IMR-90 (cell line): ENCODE data around the gene RUNX2. TPM values are rescaled to one million over a fixed set of nuclear protein-coding genes. Genes with fewer than 3 reads are reported as not detected.

Source experiments
- ATAC-seq: fragments of 200-7000 bp; cut with Tn5 transposase; 2 replicates; pipeline ENCODE4 v1.9.1; 2020; ENCODE audit warnings: low read depth, mild to moderate bottlenecking, moderate library complexity
- BruUV-seq: library from RNA; stranded (reverse); fragments of 400-500 nt; replicated peaks from 2 replicates; lab custom pipeline; 2021; lab: Mats Ljungman, UMichigan
- CTCF ChIA-PET: fragments of 300-600 bp; formaldehyde crosslinking; extraction: SDS; loops from one replicate; lab custom pipeline; 2021; ENCODE audit warnings: antibody characterized with exemption; lab: Yijun Ruan, JAX
- POLR2A ChIA-PET: fragments of 300-600 bp; sonication (Branson Sonifier 250); formaldehyde crosslinking; loops from one replicate; lab custom pipeline; 2022; ENCODE audit warnings: antibody characterized with exemption; ENCODE audit not compliant: unreplicated experiment; lab: Charles Lee
- DNase-seq: peaks from one replicate; pipeline ENCODE4 v3.0.0; 2013
- H2AFZ ChIP-seq: replicated peaks from 2 replicates; pipeline ENCODE3; 2013; ENCODE audit warnings: low read length, mild to moderate bottlenecking; ENCODE audit not compliant: poor library complexity
- H2AK5ac ChIP-seq: 2 replicates; pipeline ENCODE4 v1.6.1; 2013; ENCODE audit warnings: low read depth, low read length, inconsistent platforms
- H2AK9ac ChIP-seq: replicated peaks from 2 replicates; pipeline ENCODE3; 2013; ENCODE audit warnings: mild to moderate bottlenecking, low read depth, low read length, moderate library complexity; ENCODE audit not compliant: poor library complexity
- H2BK120ac ChIP-seq: 2 replicates; pipeline ENCODE4 v1.6.1; 2013; ENCODE audit warnings: low read depth, low read length, inconsistent platforms
- H2BK15ac ChIP-seq: 3 replicates; pipeline ENCODE4 v1.6.1; 2013; ENCODE audit warnings: low read depth, low read length, inconsistent platforms
- H2BK20ac ChIP-seq: 2 replicates; pipeline ENCODE4 v1.6.1; 2013; ENCODE audit warnings: low read depth, mild to moderate bottlenecking, inconsistent platforms, low read length, moderate library complexity
- H2BK5ac ChIP-seq: 2 replicates; pipeline ENCODE4 v1.6.1; 2013; ENCODE audit warnings: mild to moderate bottlenecking, low read depth, low read length, inconsistent platforms; ENCODE audit not compliant: poor library complexity, severe bottlenecking
- H3K14ac ChIP-seq: replicated peaks from 2 replicates; pipeline ENCODE4 v1.6.1; 2013; ENCODE audit warnings: low read depth, low read length, inconsistent platforms
- H3K18ac ChIP-seq: 2 replicates; pipeline ENCODE4 v1.6.1; 2013; ENCODE audit warnings: low read depth, low read length, control low read depth
- H3K23ac ChIP-seq: 2 replicates; pipeline ENCODE4 v1.6.1; 2013; ENCODE audit warnings: low read depth, low read length, inconsistent platforms
- H3K27ac ChIP-seq: 2 replicates; pipeline ENCODE4 v1.5.1; 2013; ENCODE audit warnings: mild to moderate bottlenecking, control low read depth, low read length; ENCODE audit not compliant: insufficient read depth
- H3K27me3 ChIP-seq: 2 replicates; pipeline ENCODE4 v1.6.1; 2013; ENCODE audit warnings: low read length; ENCODE audit not compliant: control insufficient read depth, insufficient read depth
- H3K36me3 ChIP-seq: 2 replicates; pipeline ENCODE4 v1.6.1; 2013; ENCODE audit warnings: low read length, mixed read lengths; ENCODE audit not compliant: control insufficient read depth, insufficient read depth
- H3K4ac ChIP-seq: 2 replicates; pipeline ENCODE4 v1.6.1; 2013; ENCODE audit warnings: low read depth, low read length, inconsistent platforms
- H3K4me1 ChIP-seq: 2 replicates; pipeline ENCODE4 v1.6.1; 2013; ENCODE audit warnings: low read length, mixed read lengths; ENCODE audit not compliant: control insufficient read depth, insufficient read depth
- H3K4me2 ChIP-seq: 2 replicates; pipeline ENCODE4 v1.6.1; 2013; ENCODE audit warnings: low read depth, mild to moderate bottlenecking, control low read depth, low read length, moderate library complexity
- H3K4me3 ChIP-seq: 2 replicates; pipeline ENCODE4 v1.5.1; 2013; ENCODE audit warnings: low read depth, mild to moderate bottlenecking, control low read depth, low read length, moderate library complexity; ENCODE audit not compliant: insufficient read depth
- H3K56ac ChIP-seq: 2 replicates; pipeline ENCODE4 v1.6.1; 2013; ENCODE audit warnings: low read length, inconsistent platforms; ENCODE audit not compliant: insufficient read depth; ENCODE audit errors: extremely low read depth
- H3K79me1 ChIP-seq, 2 experiments: 2 replicates each; pipeline ENCODE4 v1.6.1; 2013; ENCODE audit warnings: low read length in 2 of 2, inconsistent platforms in 1 of 2, low read depth in 1 of 2
- H3K9ac ChIP-seq: 2 replicates; pipeline ENCODE4 v1.6.1; 2013; ENCODE audit warnings: low read depth, low read length, control low read depth
- H3K9me1 ChIP-seq: 2 replicates; pipeline ENCODE4 v1.6.1; 2013; ENCODE audit warnings: low read length, inconsistent platforms; ENCODE audit not compliant: insufficient read depth
- H3K9me3 ChIP-seq: 2 replicates; pipeline ENCODE4 v1.6.1; 2013; ENCODE audit warnings: low read length; ENCODE audit not compliant: control insufficient read depth, insufficient read depth
- H4K20me1 ChIP-seq: 2 replicates; pipeline ENCODE4 v1.6.1; 2013; ENCODE audit warnings: low read length, inconsistent platforms; ENCODE audit not compliant: insufficient read depth
- H4K5ac ChIP-seq: 2 replicates; pipeline ENCODE4 v1.6.1; 2013; ENCODE audit warnings: mild to moderate bottlenecking, low read depth, low read length, control low read depth
- H4K8ac ChIP-seq, 2 experiments: 2 replicates each; pipeline ENCODE4 v1.6.1; 2013; ENCODE audit warnings: low read depth in 2 of 2, low read length in 2 of 2, control low read depth in 1 of 2, inconsistent platforms in 1 of 2
- H4K91ac ChIP-seq: 2 replicates; pipeline ENCODE4 v1.6.1; 2013; ENCODE audit warnings: low read depth, low read length, inconsistent platforms; ENCODE audit not compliant: insufficient read depth
- BHLHE40 ChIP-seq: fragments of 150-350 bp; IDR thresholded peaks from 2 replicates; pipeline ENCODE4 v1.6.1; 2016; ENCODE audit warnings: mild to moderate bottlenecking, low read depth, low read length
- CEBPB ChIP-seq: IDR thresholded peaks from 2 replicates; pipeline ENCODE4 v1.6.1; 2012; ENCODE audit warnings: low read depth, low read length, improper control_type of control experiment
- CHD1 ChIP-seq: IDR thresholded peaks from 2 replicates; pipeline ENCODE4 v1.6.1; 2012; ENCODE audit warnings: low read depth, low read length, improper control_type of control experiment
- FOS ChIP-seq: fragments of 150-350 bp; IDR thresholded peaks from 2 replicates; pipeline ENCODE4 v1.6.1; 2016; ENCODE audit warnings: low read depth, low read length
- MAFK ChIP-seq: IDR thresholded peaks from 2 replicates; pipeline ENCODE4 v1.6.1; 2012; ENCODE audit warnings: low read depth, low read length, improper control_type of control experiment
- MAZ ChIP-seq: IDR thresholded peaks from 2 replicates; pipeline ENCODE4 v1.6.1; 2012; ENCODE audit warnings: low read depth, mild to moderate bottlenecking, low read length, improper control_type of control experiment, moderate library complexity, borderline replicate concordance
- MXI1 ChIP-seq: IDR thresholded peaks from 2 replicates; pipeline ENCODE4 v1.6.1; 2012; ENCODE audit warnings: low read depth, mild to moderate bottlenecking, low read length, moderate library complexity, borderline replicate concordance
- NFE2L2 ChIP-seq: fragments of 150-350 bp; IDR thresholded peaks from 2 replicates; pipeline ENCODE4 v1.6.1; 2016; ENCODE audit warnings: low read depth, mild to moderate bottlenecking, low read length
- POLR2A ChIP-seq: IDR thresholded peaks from 2 replicates; pipeline ENCODE4 v1.6.1; 2012; ENCODE audit warnings: mild to moderate bottlenecking, low read depth, low read length
- RAD21 ChIP-seq: IDR thresholded peaks from 2 replicates; pipeline ENCODE4 v1.6.1; 2012; ENCODE audit warnings: low read length, improper control_type of control experiment
- RCOR1 ChIP-seq: IDR thresholded peaks from 2 replicates; pipeline ENCODE4 v1.6.1; 2012; ENCODE audit warnings: mild to moderate bottlenecking, low read length, improper control_type of control experiment; ENCODE audit not compliant: insufficient replicate concordance
- RFX5 ChIP-seq: IDR thresholded peaks from 2 replicates; pipeline ENCODE4 v1.8.0; 2012; ENCODE audit warnings: low read depth, mild to moderate bottlenecking, low read length, moderate library complexity
- SMC3 ChIP-seq: fragments of 150-350 bp; IDR thresholded peaks from 2 replicates; pipeline ENCODE4 v1.6.1; 2016; ENCODE audit warnings: low read depth, mild to moderate bottlenecking, antibody characterized with exemption, low read length, moderate library complexity
- WGBS, 2 experiments: methylation state at CpG; one replicate each; pipeline versions ENCODE4 v1.1.5 to v1.1.7; 2013; ENCODE audit warnings: missing lambda C conversion rate in 2 of 2; ENCODE audit not compliant: insufficient read length in 1 of 2; ENCODE audit errors: extremely low coverage in 2 of 2; 5-methylcytosine and 5-hydroxymethylcytosine counted together
- dilution Hi-C: fragments of 300-500 bp; cut with HindIII; formaldehyde crosslinking; loops from one replicate; pipeline ENCODE4 v1.14.3; 2018; ENCODE audit warnings: low sequenced_read_pairs; ENCODE audit not compliant: unreplicated experiment
- in situ Hi-C: fragments of 300-500 bp; cut with MboI; formaldehyde crosslinking; loops from 3 replicates; pipeline ENCODE4 v1.14.3; 2019; ENCODE audit warnings: low sequenced_read_pairs, inconsistent platforms, mixed read lengths
- intact Hi-C: fragments of 100-400 bp; cut with micrococcal nuclease; formaldehyde crosslinking; loops from 2 replicates; pipeline ENCODE4 v1.10.0; 2022
- polyA plus RNA-seq, 3 experiments: library from polyadenylated mRNA; depleted of rRNA; stranded (reverse); fragments of >200 nt; gene quantifications; 2 replicates each; pipeline ENCODE4 v1.2.3, GENCODE V29; 2012; ENCODE audit warnings: low replicate concordance in 1 of 3
- total RNA-seq: library from RNA; depleted of rRNA; stranded (reverse); fragments of >200 nt; gene quantifications from 2 replicates; pipeline ENCODE4 v1.2.3, GENCODE V29; 2012
- TF ChIP-seq, protein P1 (sequence below): fragments of 150-350 bp; IDR thresholded peaks from 2 replicates; pipeline ENCODE4 v1.6.1; 2017; ENCODE audit warnings: mild to moderate bottlenecking, antibody characterized with exemption, low read length, low read depth
- TF ChIP-seq, protein P2 (sequence below): conservative IDR thresholded peaks from 2 replicates; pipeline ENCODE4 v1.5.1; 2012; ENCODE audit warnings: mild to moderate bottlenecking, low read depth, low read length, improper control_type of control experiment

The RUNX2 gene
- total and polyA plus RNA-seq, 2 of the 4 experiments (the other 2 are of a cell fraction): 2.3 to 4.7 TPM

DNA sequence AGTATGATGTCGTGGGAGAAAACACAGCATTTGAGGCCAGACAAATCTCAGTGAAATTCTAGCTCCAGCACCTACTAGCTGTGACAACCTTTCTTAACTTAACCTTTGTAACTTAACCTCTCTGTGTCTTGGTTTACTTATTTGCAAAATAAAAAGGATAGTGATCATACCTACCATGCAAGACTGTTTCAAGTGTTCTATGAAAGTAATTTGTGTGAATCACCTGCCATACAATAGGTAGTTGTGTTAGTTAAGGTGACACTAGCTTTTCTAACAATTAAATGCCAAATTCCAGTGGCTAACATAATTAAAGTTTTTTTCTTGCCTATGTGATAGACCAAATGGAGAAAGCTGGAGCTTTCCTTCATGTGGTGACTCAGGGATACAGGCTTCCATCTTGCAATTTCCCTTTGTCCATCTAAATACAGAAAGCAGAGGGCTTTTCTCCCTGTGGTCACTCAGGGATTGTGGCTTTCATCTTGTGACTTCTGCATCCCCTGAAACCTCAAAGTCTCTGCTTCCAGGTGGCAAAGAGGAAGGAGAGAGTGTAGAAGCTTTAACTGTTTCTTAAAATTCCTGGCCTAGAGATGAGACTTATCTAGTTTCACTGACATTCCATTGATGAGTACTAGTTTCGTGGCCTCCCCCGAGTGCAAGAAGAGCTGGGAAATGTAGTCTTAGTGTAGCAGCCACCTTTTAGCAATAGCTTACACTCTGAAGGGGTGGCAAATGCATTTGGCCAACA lies 376.1 kb downstream of the RUNX2 start:
- Histone ChIP-seq H3K4me3 (no peak overlapping the region), H3K4me2 (no peak overlapping the region), H3K9me3 (no peaks in the 10 kb centered on the region), H2BK20ac (peak overlapping the region; percentile 58), H3K27me3 (no peaks in the 10 kb centered on the region), H2AFZ (peak overlapping the region; percentile 59), H4K8ac (peak overlapping the region; percentile 53 to 68), H2BK120ac (peak overlapping the region; percentile 81), H3K79me1 (no peaks in the 10 kb centered on the region), H4K20me1 (no peaks in the 10 kb centered on the region), H3K36me3 (no peaks in the 10 kb centered on the region), H2BK5ac (peak overlapping the region; percentile 61), H3K4ac (peak overlapping the region; percentile 57), H2AK5ac (peak overlapping the region; percentile 41; the same call in 1 of the 2 replicates), H2AK9ac (no peak overlapping the region), H3K9ac (no peak overlapping the region), H3K23ac (no peak overlapping the region), H4K91ac (peak overlapping the region; percentile 65), H3K4me1 (peaks cover 8% of the 10 kb centered on the region), H3K56ac (no peak overlapping the region), H4K5ac (peak overlapping the region; percentile 77; the same call in 1 of the 2 replicates), H2BK15ac (peak overlapping the region; percentile 35; the same call in 2 of the 3 replicates), H3K27ac (no peak overlapping the region), H3K14ac (0 out of 2 replicates have a peak overlapping the region, but pooled peaks have one; percentile 18), H3K9me1 (peaks cover 7% of the 10 kb centered on the region; the same call in 1 of the 2 replicates), H3K18ac (peak overlapping the region; percentile 65; the same call in 1 of the 2 replicates)
- TF ChIP-seq SMC3 (no peak), RCOR1 (no peak), FOS (no peak), RFX5 (no peak), POLR2A (no peak), MXI1 (no peak), RAD21 (no peak), CEBPB (no peak), MAZ (no peak), MAFK (no peak), NFE2L2 (no peak), CHD1 (no peak), BHLHE40 (no peak)
- TF ChIP-seq, protein P1, sequence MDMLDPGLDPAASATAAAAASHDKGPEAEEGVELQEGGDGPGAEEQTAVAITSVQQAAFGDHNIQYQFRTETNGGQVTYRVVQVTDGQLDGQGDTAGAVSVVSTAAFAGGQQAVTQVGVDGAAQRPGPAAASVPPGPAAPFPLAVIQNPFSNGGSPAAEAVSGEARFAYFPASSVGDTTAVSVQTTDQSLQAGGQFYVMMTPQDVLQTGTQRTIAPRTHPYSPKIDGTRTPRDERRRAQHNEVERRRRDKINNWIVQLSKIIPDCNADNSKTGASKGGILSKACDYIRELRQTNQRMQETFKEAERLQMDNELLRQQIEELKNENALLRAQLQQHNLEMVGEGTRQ: no peak
- TF ChIP-seq, protein P2, sequence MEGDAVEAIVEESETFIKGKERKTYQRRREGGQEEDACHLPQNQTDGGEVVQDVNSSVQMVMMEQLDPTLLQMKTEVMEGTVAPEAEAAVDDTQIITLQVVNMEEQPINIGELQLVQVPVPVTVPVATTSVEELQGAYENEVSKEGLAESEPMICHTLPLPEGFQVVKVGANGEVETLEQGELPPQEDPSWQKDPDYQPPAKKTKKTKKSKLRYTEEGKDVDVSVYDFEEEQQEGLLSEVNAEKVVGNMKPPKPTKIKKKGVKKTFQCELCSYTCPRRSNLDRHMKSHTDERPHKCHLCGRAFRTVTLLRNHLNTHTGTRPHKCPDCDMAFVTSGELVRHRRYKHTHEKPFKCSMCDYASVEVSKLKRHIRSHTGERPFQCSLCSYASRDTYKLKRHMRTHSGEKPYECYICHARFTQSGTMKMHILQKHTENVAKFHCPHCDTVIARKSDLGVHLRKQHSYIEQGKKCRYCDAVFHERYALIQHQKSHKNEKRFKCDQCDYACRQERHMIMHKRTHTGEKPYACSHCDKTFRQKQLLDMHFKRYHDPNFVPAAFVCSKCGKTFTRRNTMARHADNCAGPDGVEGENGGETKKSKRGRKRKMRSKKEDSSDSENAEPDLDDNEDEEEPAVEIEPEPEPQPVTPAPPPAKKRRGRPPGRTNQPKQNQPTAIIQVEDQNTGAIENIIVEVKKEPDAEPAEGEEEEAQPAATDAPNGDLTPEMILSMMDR: no peak
- ChIA-PET POLR2A (no interaction called here), CTCF (interaction anchor here (0.7 to 1.4 kb wide), 2 partner anchors 10 to 103 kb away, joined by 4 to 8 read pairs; no protein-coding TSS in a partner anchor)
- peak; percentile 44 for DNase-seq
- peak; percentile 50 for ATAC-seq
- dilution Hi-C loops (no loop called here), in situ Hi-C loops (loop anchor here (25.0 kb wide), 2 partner anchors 617 to 1217 kb away; no protein-coding TSS in a partner anchor), intact Hi-C loops (loop anchor here (5.0 kb wide), 1 partner anchor 72 kb away; no protein-coding TSS in a partner anchor)
- no CpG with 5 or more reads among the region's 3 CpGs for WGBS, 2 experiments
- BruUV-seq: no TSS peak
